DMS53 (cell line): ENCODE data around the gene CHCHD3.

Experiments used
- DNase-seq: peaks from one replicate; lab custom pipeline; 2025; lab: John Stamatoyannopoulos, UW

Gene CHCHD3

DNA sequence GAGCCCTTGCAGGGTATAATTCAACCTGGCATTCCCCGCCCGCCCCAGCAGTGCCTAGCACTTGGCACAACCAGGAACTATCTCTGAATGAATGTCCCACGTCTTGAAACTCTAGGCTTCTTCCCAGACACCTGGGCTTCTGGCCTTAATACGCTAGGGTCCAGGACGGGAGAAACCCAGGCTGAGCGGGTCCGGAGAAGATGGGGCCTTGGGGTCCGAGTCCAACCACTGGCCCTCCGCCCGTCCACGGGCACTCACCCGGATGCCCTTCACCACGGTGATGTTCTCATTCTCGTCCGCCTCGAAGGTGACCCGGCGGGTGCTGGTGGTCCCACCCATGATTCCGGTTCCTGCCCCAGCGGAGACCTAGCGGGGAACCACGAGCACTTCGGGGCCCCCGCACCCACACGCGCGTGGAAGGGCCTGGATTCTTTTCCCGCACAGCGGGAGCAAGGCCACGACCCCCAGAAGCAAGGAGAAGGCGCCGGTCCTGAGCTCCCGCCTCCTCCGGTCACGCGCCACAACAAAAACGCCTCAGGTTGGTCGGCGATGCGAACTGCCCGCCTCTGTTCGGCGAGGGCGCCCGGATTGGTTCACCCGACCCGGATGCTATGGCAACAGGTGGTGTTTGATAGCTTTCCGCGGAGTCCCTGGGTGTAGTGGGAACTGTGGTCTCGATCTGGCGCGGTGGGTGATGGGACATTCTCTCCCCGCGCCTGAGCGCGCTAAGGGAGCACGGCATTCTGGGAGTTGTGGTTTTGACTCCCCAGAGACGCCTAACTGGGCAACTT, at the start of gene CHCHD3:
Gene CHCHD3 (minus strand): TSS at position 492 of the 791 bp plus-strand sequence. CDS start 153 bp downstream, at position 339.
- peak; percentile 100 for DNase-seq

DNA sequence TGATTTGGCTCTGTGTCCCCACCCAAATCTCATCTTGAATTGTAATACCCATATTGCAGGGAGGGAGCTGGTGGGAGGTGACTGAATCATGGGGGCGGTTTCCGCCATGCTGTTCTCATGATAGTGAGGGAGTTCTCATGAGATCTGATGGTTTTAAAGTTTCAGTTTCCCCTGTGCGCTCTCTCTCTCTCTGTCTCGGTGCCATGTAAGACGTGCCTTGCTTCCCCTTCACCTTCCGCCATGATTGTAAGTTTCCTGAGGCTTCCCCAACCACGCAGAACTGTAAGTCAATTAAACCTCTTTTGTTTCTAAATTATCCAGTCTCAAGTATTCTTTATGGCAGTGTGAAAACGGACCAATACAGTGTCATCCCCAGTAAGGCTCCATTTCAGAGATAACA, 48.3 kb upstream of the CHCHD3 start:
- no peak for DNase-seq

DNA sequence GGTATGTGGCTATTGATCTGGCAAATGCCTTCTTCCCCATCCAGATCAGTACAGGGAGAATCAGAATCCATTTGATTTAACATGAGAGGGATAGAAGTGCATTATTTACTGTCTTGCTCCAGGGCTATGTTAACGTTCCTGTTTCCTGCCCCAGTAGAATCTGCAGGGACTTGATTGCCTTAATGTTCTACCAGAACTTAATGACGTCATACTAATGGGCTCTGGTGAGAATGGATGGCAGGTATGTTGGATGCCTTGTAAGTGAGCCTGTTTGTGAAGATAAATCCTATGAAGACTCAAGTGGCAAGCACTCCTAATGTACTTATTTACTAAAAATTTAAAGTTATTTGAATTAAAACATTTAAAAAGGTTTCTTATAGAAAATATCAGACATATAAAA, 44.5 kb upstream of the CHCHD3 start:
- DNase-seq, result no peak

DNA sequence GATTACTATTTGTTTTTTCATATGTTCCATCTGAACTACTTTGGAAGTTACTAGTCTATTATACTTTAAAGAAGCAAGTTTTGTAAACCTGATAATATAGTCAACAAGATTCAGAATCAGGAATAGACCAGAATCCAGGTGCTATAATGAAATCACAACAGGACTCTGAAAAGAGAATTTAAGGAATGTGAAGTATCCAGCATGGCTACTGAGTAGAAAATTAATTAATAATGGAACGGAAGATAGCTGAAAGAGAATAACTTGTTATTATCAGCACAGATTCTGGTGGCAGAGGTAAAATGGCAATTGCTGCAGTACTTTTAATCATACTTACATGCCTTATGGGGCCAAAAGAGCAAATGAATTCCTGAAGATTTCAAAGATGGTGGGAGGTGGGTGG, 43.1 kb upstream of the CHCHD3 start:
- no peak for DNase-seq

DNA sequence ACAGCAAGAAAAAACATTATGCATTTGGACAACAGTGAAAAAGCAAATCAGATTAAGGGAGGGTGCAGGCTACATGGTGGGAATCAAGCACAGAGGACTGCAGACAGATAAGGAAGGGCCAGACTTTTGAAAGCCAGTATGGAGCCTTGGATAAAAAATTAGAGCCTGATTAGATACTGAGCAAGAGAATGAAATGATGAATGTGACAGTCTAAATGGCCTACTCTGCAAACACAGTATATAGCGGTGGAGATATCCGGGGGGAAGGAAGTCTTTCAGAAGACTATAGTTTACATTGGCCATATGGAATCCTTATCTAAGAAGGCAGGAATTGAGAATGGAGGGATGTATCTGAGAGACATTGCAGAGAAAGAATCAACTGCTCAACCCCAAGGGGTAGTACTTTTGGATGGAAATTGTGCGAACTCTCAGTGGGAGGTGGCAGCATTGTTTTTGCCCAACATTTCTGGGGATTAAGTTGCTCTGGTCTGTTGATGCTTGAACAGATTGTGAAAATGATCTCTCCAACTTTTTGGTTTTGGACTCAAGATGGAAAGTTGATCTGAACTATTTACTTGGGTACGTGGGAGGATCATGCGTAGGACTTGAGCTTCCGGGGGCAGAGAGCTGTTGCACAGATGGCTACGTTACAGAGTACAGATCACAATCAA, 39.4 kb upstream of the CHCHD3 start:
- no peak for DNase-seq

DNA sequence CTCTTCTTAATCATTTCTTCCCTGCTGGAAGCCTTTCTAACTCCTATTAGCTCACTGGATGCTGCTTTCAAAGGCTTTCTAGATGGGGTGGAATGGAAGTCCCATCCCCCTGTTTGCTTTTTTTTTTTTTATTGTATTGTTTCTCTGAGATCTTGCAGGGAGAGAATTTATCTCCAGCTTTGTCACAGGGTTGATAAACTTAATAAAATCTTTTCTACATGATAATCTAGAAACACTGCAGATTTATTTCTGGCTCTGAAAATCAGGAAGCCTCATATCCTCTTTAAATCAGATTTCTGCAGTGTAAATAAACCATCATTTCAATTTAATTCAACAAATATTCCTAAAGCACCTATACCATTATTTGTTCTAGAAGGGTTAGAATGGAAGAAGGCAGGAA, 37.2 kb upstream of the CHCHD3 start:
- no peak for DNase-seq

DNA sequence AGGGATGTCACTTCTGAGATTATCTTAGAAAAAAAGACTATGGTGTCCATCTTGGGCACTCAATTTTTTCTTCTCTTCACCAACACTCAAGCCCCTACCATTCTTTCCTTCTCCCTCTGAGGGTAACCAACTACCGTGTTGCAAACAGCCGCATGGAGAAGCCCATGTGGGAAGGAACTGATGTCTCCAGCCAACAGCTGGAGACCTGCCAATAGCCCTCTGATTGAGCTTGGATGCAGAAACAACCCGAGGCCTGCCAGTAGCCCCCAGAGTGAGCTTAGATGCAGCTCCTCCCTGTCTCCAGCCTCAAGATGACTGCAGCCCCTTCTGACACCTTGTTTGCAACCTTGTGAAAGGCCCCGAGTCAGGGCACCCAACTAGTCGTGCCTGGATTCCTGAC, 36.4 kb upstream of the CHCHD3 start:
- DNase-seq, result no peak

DNA sequence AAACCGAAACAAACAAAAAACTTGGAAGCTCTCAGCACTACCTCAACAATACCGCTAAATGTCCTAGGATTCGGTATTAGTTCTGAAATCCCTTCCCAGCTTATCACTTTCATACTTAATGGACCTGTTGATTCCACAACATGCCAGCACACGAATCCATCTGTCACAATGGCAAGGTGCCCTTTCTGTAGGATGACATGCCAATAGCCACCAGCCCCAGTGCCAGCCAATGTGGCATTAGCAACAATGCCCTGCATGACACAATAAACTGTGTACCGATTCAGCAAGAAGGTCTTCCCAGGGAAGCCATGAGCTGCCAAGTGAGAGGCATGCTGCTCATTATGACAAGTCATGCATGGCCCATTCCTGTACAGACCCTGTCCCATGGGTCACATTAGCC, 35.6 kb upstream of the CHCHD3 start:
- no peak for DNase-seq

DNA sequence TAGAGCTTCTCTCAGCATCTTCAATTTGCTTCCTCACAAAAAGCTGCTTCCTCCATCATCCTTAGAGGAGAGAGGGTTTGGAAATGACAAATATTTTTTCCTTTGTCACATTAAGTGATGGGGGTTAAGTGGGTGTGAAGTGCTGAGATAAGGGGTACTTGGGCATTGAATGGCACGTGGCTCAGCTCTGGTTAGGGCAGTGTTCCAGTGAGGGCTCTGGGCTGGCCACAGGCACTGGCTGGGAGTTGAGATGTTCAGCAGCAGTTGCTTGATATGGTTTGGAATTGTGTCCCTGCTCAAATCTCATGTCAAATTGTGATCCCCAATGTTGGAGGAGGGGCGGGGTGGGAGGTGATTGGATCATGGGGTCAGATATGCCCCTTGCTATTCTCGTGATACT, 33.7 kb upstream of the CHCHD3 start:
- DNase-seq, result no peak

DNA sequence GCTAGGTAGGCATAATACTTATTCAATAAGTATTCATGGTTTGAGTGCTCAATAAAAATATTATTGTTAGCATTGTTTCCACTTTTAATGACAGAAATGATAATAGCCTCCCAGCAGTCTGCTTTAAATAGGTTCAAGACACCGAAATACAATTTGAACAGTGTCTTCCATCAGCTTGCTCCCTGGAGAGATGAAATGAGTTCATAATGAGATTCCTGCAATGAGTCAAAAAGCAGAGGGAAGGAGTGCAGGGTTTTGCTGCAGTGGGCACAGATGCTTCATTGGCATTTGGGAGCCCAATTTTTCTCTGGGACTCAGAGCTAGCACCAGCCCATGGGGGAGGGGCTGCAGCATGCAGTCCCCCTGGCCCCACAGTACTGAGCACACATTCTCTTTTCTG, 32.6 kb upstream of the CHCHD3 start:
- DNase-seq, result no peak

DNA sequence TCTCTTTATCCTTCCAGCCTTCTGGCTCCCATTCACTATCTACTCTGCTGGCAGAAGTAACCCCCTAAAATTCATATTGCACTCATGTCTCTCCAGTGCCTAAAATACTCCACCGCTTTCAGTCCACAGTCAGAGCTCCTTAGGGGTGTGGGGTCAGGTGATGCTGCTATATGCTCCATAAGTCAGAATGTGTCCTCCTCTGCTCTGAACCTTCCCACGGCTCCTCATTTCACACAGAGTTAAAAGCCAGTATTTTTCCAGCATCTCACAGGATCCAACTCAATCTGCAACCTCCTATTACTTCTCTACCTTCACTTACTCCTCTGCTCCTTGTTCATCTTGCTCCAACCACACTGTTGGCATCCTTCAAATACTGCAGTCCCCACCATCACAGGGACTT, 31.1 kb upstream of the CHCHD3 start:
- no peak for DNase-seq

DNA sequence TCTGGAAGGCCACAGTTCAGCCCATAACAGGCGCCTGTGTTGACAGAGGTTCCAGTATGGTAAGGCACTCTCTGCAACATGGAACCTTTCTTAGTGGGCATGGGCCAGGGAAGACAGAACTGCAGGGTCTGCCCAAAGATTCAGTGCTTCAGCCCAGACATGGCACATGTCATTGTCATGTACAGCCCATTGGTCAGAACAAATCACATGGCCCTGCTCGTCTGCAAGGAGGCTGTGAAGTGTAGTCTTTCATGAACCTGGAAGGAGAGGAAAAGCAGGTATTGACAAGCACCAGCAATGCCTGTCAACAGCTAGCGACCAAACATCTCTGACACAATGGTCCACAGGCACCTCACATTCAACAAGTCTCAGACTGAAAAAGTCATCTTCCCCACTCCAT, 30.4 kb upstream of the CHCHD3 start:
- DNase-seq, result no peak

DNA sequence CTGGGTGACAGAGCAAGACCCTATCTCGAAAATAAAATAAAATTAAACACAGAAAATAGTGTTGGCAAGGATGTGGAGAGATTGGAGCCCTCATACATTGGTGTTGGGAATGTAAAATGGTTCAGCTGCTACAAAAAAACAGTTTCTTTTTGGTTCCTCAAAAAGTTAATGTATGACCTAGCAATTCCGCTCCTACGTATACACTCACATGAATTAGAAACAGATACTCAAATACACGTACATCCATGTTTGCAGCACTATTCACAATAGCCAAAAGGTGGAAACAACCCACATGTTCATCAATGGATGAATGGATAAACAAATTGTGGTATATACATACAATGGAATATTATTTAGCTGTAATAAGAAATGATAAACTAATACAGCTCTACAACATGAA, 28.4 kb upstream of the CHCHD3 start:
- DNase-seq, result no peak

DNA sequence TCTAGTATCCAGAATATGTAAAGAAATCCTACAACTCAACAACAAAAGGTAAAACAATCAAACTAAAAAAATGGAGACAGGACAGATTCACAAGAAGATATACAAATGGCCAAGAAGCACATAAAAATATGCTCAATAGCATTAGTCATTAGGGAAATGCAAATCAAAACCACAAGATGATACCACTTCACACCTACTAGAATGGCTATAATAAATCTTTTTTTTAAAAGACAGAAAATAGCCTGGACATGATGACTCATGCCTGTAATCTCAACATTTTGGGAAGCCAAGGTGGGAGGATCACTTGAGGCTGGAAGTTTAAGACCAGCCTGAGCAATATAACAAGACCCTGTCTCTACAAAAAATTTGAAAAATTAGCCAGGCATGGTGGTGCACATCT, 27.9 kb upstream of the CHCHD3 start:
- no peak for DNase-seq

DNA sequence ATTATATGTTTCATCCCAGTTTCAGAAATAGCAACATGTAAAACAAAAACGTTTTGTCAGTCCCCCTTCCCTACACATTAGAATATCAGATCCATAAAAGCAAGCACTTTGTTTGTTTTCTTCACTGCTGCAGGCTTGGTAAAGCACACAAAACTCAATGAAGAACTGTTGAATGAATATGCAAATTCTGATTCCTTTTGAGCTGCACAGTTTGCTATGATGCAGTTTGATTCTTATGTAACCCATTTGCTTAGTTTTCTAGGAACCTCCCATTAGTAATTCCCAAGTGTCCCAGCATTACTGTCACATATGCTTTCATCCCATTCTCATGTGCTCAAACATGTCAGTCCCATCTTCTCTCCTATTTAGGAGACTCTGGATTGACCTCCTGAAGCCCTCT, 26.1 kb upstream of the CHCHD3 start:
- no peak for DNase-seq

DNA sequence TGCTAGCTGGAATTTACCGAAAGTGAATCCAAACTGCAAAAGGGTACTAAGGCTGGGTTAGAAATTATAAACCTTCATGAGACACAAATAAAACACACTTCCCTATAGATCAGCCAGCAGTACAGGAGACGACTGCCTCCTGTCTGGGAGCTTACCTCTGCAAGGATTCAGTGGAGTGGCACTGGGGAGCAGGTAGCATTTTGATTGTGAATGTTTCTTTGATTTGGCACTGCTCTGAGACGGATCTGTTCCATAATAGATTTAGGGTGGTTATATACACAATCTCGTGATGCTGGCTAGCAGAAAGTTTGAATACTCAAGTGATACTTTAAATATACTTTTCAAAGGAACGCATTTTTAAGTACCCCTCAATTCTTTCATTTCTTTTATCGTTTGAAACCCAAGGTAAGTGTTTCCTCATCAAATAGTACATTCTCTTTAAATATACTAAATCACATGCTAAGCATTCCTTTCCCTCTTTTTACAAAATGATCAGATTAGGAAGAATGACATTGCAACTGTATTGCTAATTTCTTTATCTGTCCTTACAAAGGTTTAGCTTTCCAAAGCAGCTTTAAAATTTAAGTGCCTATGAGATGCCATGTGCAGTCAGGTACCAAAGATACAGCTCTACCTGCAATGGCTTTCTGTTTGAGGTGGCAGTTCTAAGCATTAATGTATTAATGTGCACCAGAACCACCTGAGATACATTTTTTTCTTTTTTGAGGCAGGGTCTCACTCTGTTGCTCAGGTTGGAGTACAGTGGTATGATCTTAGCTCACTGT, 20.6 kb upstream of the CHCHD3 start:
- DNase-seq, result no peak

DNA sequence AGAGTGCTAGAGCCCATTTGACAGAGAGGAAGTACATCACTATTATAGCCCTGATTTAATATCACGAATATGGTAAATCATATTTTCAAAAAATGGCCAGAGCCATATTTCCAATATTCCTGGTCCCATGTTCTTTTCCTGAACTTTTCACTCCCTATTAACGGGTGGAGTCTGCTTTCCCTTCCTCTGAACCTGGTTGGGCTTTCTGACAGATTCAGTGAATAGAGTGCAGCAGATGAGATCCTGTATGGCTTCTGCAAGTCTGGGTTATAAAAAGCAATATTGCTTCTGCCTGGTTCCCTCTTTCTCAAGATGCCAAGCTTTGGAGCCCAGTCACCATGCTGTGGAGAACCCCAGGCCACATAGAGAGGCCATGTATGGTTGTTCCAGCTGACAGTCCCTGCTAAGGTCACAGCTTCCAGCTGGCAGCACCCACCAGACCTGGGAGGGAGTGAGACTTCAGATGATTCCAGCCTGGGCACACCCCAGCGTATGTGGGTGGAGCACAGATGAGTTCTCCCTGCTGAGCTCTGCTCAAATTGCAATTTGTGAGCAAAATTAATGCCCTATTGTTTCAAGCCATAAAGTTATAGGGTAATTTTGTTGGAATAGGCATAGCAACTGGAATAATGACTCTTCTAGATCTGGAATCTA, 17.9 kb upstream of the CHCHD3 start:
- DNase-seq, result no peak

DNA sequence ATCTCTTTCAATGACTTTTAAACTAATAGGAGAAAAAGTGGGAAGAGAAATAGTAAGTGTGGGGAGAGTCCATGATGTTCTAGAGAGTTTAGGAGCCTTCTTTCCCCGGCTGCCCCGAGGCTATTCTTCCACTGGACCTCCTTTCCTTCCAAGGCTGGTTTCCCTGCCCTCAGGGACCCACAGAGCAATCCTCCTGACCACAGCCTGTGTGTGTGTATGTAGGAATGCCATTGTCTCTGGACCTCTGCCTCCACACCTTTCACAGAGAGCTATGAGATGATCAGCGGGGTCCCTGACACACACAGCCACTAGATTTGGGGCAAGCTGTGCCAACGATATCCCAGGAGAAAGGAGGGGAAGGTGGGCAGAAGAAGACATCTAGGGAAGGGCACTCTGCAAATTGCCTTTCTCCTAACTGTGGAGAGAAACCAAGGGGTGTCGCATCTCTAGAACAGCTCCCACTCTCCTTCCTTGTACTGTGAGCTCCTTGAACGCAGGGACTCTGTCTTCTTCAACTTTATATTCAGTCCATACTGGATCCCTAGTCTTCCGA, 13.3 kb upstream of the CHCHD3 start:
- DNase-seq, result no peak

DNA sequence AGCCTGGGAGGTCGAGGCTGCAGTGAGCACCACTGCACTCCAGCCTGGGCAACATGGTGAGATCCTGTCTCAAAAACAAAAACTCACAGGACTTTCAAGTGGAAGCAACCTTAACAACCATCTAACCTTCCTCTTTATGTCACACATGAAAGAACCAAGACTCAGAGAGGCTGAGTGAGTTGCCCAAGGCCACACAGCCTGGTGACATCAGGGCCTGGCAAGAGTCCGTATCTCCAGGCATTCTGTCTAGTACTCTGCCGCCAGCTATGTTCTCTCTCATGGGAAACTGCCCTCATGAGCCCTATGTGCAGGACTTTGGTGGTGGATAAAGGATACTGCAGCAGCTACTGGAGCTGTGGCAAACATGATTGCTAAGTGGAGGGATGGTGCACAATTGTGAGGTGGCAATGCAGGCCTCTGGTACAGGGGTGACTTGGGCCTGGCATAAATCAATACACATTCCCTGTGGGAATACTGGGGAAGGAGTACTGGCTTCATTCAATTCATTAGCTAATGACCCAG, 10.1 kb upstream of the CHCHD3 start:
- DNase-seq, result no peak

DNA sequence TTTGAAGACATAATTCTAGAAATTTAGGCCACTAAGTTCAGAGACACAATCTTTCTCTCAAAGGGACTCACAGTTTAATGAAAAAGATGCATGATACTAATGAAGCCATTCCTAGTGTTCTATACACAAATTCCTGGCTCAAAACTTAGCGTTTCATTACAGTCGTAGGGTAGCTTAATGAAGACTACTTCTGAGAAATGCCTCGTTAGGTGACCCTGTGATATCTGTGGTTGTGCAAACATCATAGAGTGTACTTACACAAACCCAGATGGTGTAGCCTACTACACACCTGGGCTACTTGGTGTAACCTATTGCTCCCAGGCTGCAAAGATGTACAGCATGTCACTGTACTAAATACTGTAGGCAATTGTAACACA, 488 bp upstream of the CHCHD3 start:
- peak; percentile 67 for DNase-seq

DNA sequence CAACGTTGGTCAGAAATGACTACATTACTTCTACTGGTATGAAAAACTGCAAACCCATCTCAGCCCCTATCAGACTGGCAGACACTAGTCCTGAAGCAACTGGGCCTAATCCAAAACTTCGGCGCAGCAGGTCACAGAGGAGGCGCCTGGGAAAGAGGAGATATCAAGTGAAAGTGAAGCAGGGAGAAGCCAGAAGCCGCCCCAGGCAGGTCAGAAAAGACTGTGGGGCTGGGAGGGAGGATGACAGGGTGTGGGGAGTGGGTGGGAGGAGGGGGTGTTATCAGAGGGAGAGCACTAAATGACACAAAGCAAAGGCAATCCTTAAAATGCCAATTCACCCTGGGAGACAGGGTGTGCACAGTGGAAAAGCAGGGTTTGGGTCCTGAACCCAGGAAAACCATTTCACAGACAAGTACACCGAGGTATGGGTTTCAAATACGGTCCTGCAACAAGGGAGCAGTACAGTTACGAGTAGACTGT, 731 bp downstream of the CHCHD3 start:
- peak; percentile 53 for DNase-seq

DNA sequence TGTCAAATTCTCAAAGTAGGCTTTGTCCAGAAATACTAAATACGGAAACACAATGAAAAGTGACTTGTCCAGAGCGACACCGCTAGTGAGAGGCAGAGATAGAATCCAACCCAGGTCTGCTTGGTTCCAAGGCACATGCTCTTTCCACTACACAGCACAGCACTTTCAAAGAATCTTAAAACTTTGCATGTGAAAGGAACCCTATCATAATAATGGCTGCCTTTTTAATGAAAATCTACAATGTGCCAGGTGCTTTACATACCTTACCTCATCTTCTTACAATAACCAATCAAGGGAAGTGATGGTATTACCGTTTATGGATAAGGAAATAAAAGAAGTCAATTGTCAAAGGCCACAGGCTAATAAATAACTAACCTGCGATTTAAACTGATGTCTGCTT, 2.6 kb downstream of the CHCHD3 start:
- no peak for DNase-seq
